Activated naive CD4-positive, alpha-beta T cell treated with anti-CD3 and anti-CD28 coated beads for 36 hours (primary cell): ENCODE measurements around the gene LITAFD. TPM values are rescaled to one million over a fixed set of nuclear protein-coding genes. Genes with fewer than 3 reads are reported as not detected.
"Not testable (repeated sequence)": the region's sequence is repeated elsewhere in the genome, so short reads cannot be mapped to it uniquely, and the experiment has no call there.

ENCODE experiments used
- CTCF ChIA-PET: fragments of 350-600 bp; sonication (Branson Sonifier 250); formaldehyde crosslinking; loops from one replicate; lab custom pipeline; 2021; ENCODE audit warnings: antibody characterized with exemption; lab: Charles Lee
- DNase-seq: peaks from one replicate; pipeline ENCODE4 v3.0.0-alpha.2; 2020
- H3K27ac Mint-ChIP-seq: one replicate; pipeline ENCODE4 v1.8.0; 2021; ENCODE audit warnings: mild to moderate bottlenecking, mixed read lengths
- H3K27me3 Mint-ChIP-seq: one replicate; pipeline ENCODE4 v1.8.0; 2021; ENCODE audit warnings: low read depth, mixed read lengths
- H3K36me3 Mint-ChIP-seq: one replicate; pipeline ENCODE4 v1.8.0; 2021; ENCODE audit warnings: low read depth, mixed read lengths
- H3K4me1 Mint-ChIP-seq: one replicate; pipeline ENCODE4 v1.8.0; 2021; ENCODE audit warnings: low read depth, mixed read lengths
- H3K4me3 Mint-ChIP-seq: one replicate; pipeline ENCODE4 v1.8.0; 2021; ENCODE audit warnings: mild to moderate bottlenecking, moderate library complexity, mixed read lengths
- H3K9me3 Mint-ChIP-seq: one replicate; pipeline ENCODE4 v1.8.0; 2021; ENCODE audit warnings: mixed read lengths
- intact Hi-C: fragments of 100-400 bp; cut with micrococcal nuclease; formaldehyde crosslinking; loops from one replicate; pipeline ENCODE4 v1.15.1; 2023
- total RNA-seq, 2 experiments: library from RNA; stranded (reverse); gene quantifications; one replicate each; pipeline ENCODE4 v1.2.3, GENCODE V29; 2021

The LITAFD gene
- total RNA-seq = not detected

GRCh38 chr16:8882041-8882617 lies at the start of gene LITAFD:
LITAFD (plus strand) TSS chr16:8882351; CDS start chr16:8884356, 2,005 bp downstream.
- Mint-ChIP-seq H3K27ac (no peak within 1 kb of the TSS), H3K27me3 (peaks cover 9% of the 10 kb centered on the region), H3K9me3 (no peaks in the 10 kb centered on the region), H3K4me3 (no peak within 1 kb of the TSS), H3K36me3 (no peaks in the 10 kb centered on the region), H3K4me1 (peaks cover 14% of the 10 kb centered on the region)
- intact Hi-C loops = no loop called here
- DNase-seq = no peak
- CTCF ChIA-PET = interaction anchor here (0.7 to 5.3 kb wide), 8 partner anchors 10 to 314 kb away, joined by 3 to 36 read pairs (median 8); partner anchors contain the start of gene CARHSP1

GRCh38 chr16:8832717-8833105 lies 49.4 kb upstream of the LITAFD start:
- Mint-ChIP-seq H3K4me1 (peaks cover 14% of the 10 kb centered on the region), H3K27ac (no peak overlapping the region), H3K36me3 (peaks cover 29% of the 10 kb centered on the region), H3K27me3 (no peaks in the 10 kb centered on the region), H3K9me3 (no peaks in the 10 kb centered on the region), H3K4me3 (no peak overlapping the region)
- CTCF ChIA-PET = interaction anchor here (1.2 kb wide), 1 partner anchor 47 kb away, joined by 4 read pairs; no protein-coding TSS in a partner anchor
- intact Hi-C loops = no loop called here
- DNase-seq = no peak

- H3K27me3 Mint-ChIP-seq, CTCF ChIA-PET: not testable (repeated sequence)
Measured at GRCh38 chr16:8836797-8837196, 45.4 kb upstream of the LITAFD start.

GRCh38 chr16:8837594-8837993 lies 44.6 kb upstream of the LITAFD start:
- H3K4me1 Mint-ChIP-seq, H3K27me3 Mint-ChIP-seq, H3K36me3 Mint-ChIP-seq, intact Hi-C loops, H3K4me3 Mint-ChIP-seq, H3K9me3 Mint-ChIP-seq, H3K27ac Mint-ChIP-seq, CTCF ChIA-PET, DNase-seq: not testable (repeated sequence)

More at GRCh38 chr16:8836797-8837196, 45.4 kb upstream of the LITAFD start:
- H3K4me3 Mint-ChIP-seq, intact Hi-C loops, H3K27ac Mint-ChIP-seq, DNase-seq, H3K9me3 Mint-ChIP-seq, H3K4me1 Mint-ChIP-seq, H3K36me3 Mint-ChIP-seq: not testable (repeated sequence)

GRCh38 chr16:8842016-8842415 lies 40.1 kb upstream of the LITAFD start:
- H3K4me1 Mint-ChIP-seq, H3K9me3 Mint-ChIP-seq, H3K27ac Mint-ChIP-seq, H3K4me3 Mint-ChIP-seq, DNase-seq, H3K27me3 Mint-ChIP-seq, intact Hi-C loops, CTCF ChIA-PET, H3K36me3 Mint-ChIP-seq: not testable (repeated sequence)

GRCh38 chr16:8843296-8843695 lies 38.9 kb upstream of the LITAFD start:
- H3K9me3 Mint-ChIP-seq, H3K27me3 Mint-ChIP-seq, CTCF ChIA-PET, H3K27ac Mint-ChIP-seq, DNase-seq, H3K36me3 Mint-ChIP-seq, H3K4me3 Mint-ChIP-seq, intact Hi-C loops, H3K4me1 Mint-ChIP-seq: not testable (repeated sequence)

GRCh38 chr16:8845699-8846298 lies 36.4 kb upstream of the LITAFD start:
- peaks cover 14% of the 10 kb centered on the region for H3K4me1 Mint-ChIP-seq
- H3K36me3 Mint-ChIP-seq = peaks cover 14% of the 10 kb centered on the region
- H3K27me3 Mint-ChIP-seq = no peaks in the 10 kb centered on the region
- H3K27ac Mint-ChIP-seq = no peak overlapping the region
- no peak for DNase-seq
- CTCF ChIA-PET = no interaction called here
- H3K9me3 Mint-ChIP-seq = no peaks in the 10 kb centered on the region
- intact Hi-C loops = no loop called here
- H3K4me3 Mint-ChIP-seq = no peak overlapping the region

GRCh38 chr16:8846401-8846932 lies 35.7 kb upstream of the LITAFD start:
- CTCF ChIA-PET = no interaction called here
- no peak overlapping the region for H3K27ac Mint-ChIP-seq
- no peaks in the 10 kb centered on the region for H3K9me3 Mint-ChIP-seq
- intact Hi-C loops = no loop called here
- peaks cover 16% of the 10 kb centered on the region for H3K36me3 Mint-ChIP-seq
- DNase-seq = no peak
- no peak overlapping the region for H3K4me3 Mint-ChIP-seq
- peaks cover 16% of the 10 kb centered on the region for H3K4me1 Mint-ChIP-seq
- H3K27me3 Mint-ChIP-seq = no peaks in the 10 kb centered on the region

GRCh38 chr16:8847145-8847544 lies 35.0 kb upstream of the LITAFD start:
- peaks cover 15% of the 10 kb centered on the region for H3K4me1 Mint-ChIP-seq
- H3K27me3 Mint-ChIP-seq = no peaks in the 10 kb centered on the region
- no peak overlapping the region for H3K27ac Mint-ChIP-seq

GRCh38 chr16:8847623-8848022 lies 34.5 kb upstream of the LITAFD start:
- CTCF ChIA-PET = no interaction called here

More at GRCh38 chr16:8847145-8847544, 35.0 kb upstream of the LITAFD start:
- intact Hi-C loops = no loop called here
- DNase-seq = no peak
- Mint-ChIP-seq H3K36me3 (peaks cover 18% of the 10 kb centered on the region), H3K4me3 (no peak overlapping the region), H3K9me3 (no peaks in the 10 kb centered on the region)
- CTCF ChIA-PET = no interaction called here

GRCh38 chr16:8848231-8848938 lies 33.8 kb upstream of the LITAFD start:
- DNase-seq = no peak
- peaks cover 14% of the 10 kb centered on the region for H3K4me1 Mint-ChIP-seq
- intact Hi-C loops = no loop called here
- H3K9me3 Mint-ChIP-seq = no peaks in the 10 kb centered on the region
- peaks cover 23% of the 10 kb centered on the region for H3K36me3 Mint-ChIP-seq
- CTCF ChIA-PET = no interaction called here
- H3K4me3 Mint-ChIP-seq = no peak overlapping the region
- H3K27me3 Mint-ChIP-seq = no peaks in the 10 kb centered on the region
- no peak overlapping the region for H3K27ac Mint-ChIP-seq

More at GRCh38 chr16:8847623-8848022, 34.5 kb upstream of the LITAFD start:
- Mint-ChIP-seq H3K27ac (no peak overlapping the region), H3K27me3 (no peaks in the 10 kb centered on the region), H3K36me3 (peaks cover 20% of the 10 kb centered on the region), H3K4me1 (peaks cover 14% of the 10 kb centered on the region), H3K4me3 (no peak overlapping the region), H3K9me3 (no peaks in the 10 kb centered on the region)
- no peak for DNase-seq
- intact Hi-C loops = no loop called here

GRCh38 chr16:8848939-8849391 lies 33.2 kb upstream of the LITAFD start:
- Mint-ChIP-seq H3K4me3 (no peak overlapping the region), H3K9me3 (no peaks in the 10 kb centered on the region), H3K36me3 (peaks cover 23% of the 10 kb centered on the region), H3K4me1 (peaks cover 14% of the 10 kb centered on the region), H3K27ac (peak overlapping the region; percentile 13), H3K27me3 (no peaks in the 10 kb centered on the region)
- CTCF ChIA-PET = no interaction called here
- intact Hi-C loops = no loop called here
- no peak for DNase-seq
